ENCODE measurements around the gene PLEKHH3. TPM values are rescaled to one million over a fixed set of nuclear protein-coding genes. Genes with fewer than 3 reads are reported as not detected.

Gene PLEKHH3
- total RNA-seq, 1 experiment from 2014 or later = 21.4 TPM

GRCh38 chr17:42684929-42685556 lies 8.2 kb upstream of the PLEKHH3 start:
- no CpG with 5 or more reads among the region's 50 CpGs for WGBS (ENCODE audit: extremely low coverage, insufficient read length, low lambda C conversion rate)
- Histone ChIP-seq H4K5ac (ENCODE audit: insufficient read length, low read depth, low read length) (no peak overlapping the region), H3K9me3 (ENCODE audit: control insufficient read depth, low read depth, low read length) (no peaks in the 10 kb centered on the region), H2BK20ac (ENCODE audit: low read depth, low read length, poor library complexity, severe bottlenecking) (no peak overlapping the region), H3K27me3 (ENCODE audit: insufficient read depth, low read length) (no peaks in the 10 kb centered on the region; the same call in 1 of the 2 replicates), H3K23me2 (ENCODE audit: insufficient read length, low read depth, low read length, poor library complexity, severe bottlenecking) (peaks cover 11% of the 10 kb centered on the region), H3K4me2 (ENCODE audit: insufficient read depth, insufficient read length, low read length) (no peak overlapping the region), H3K14ac (ENCODE audit: insufficient read depth, low read length) (no peak overlapping the region), H2BK5ac (ENCODE audit: insufficient read length, low read length) (no peak overlapping the region), H3K27ac (ENCODE audit: insufficient read length, low read depth, low read length) (no peak overlapping the region), H3K4me1 (ENCODE audit: insufficient read depth, low read length) (peaks cover 3% of the 10 kb centered on the region; the same call in 1 of the 2 replicates), H2BK120ac (ENCODE audit: low read depth, low read length, poor library complexity, severe bottlenecking) (no peak overlapping the region), H3K79me1 (ENCODE audit: insufficient read depth, low read depth, low read length, poor library complexity, severe bottlenecking) (no peaks in the 10 kb centered on the region), H3K18ac (ENCODE audit: insufficient read length, low read depth, low read length) (no peak overlapping the region), H4K91ac (ENCODE audit: insufficient read length, low read depth, low read length) (no peak overlapping the region), H2AFZ (ENCODE audit: low read length) (no peak overlapping the region), H3K79me2 (ENCODE audit: insufficient read depth, low read length) (no peaks in the 10 kb centered on the region), H3K23ac (ENCODE audit: insufficient read length, low read depth, low read length) (no peak overlapping the region), H3T11ph (ENCODE audit: low read length) (no peak overlapping the region), H4K8ac (replicated peaks; ENCODE audit: insufficient read length, low read depth, low read length) (no peak overlapping the region), H4K20me1 (ENCODE audit: control insufficient read depth, insufficient read depth, insufficient read length) (no peaks in the 10 kb centered on the region), H2BK12ac (ENCODE audit: insufficient read length, low read depth, low read length) (no peak overlapping the region), H2BK15ac (ENCODE audit: low read depth, low read length) (no peak overlapping the region), H2AK5ac (ENCODE audit: insufficient read length, low read length) (no peak overlapping the region), H3K4ac (ENCODE audit: low read depth, low read length) (no peak overlapping the region), H3K9ac (ENCODE audit: extremely low read depth, insufficient read length, low read length) (no peak overlapping the region), H3K56ac (ENCODE audit: insufficient read length, low read depth, low read length) (no peak overlapping the region)
- H3K4me1 Mint-ChIP-seq = peaks cover 25 to 43% of the 10 kb centered on the region in 2 experiments
- H3K9me3 Mint-ChIP-seq = no peaks in the 10 kb centered on the region; a peak in 2 of 5 replicates
- H3K4me3 Mint-ChIP-seq = peak overlapping the region in 1 of 2 experiments; percentile 4; a peak in 1 of 5 replicates
- peaks cover 15 to 30% (median 16%) of the 10 kb centered on the region in 3 experiments for H3K36me3 Mint-ChIP-seq (ENCODE audit: insufficient read depth in 1 of 3, low read depth in 3 of 3)
- no peak overlapping the region for H3K27ac Mint-ChIP-seq
- DNase-seq = peak; percentile 31
- H3K27me3 Mint-ChIP-seq (ENCODE audit: low read depth) = peaks cover 43% of the 10 kb centered on the region
- TF ChIP-seq CTCF (conservative IDR thresholded peaks at IDR 0.05) = no peak
